ENCODE results near the gene SNN.

SNN gene

GRCh38 chr16:11687601-11688519 lies 19.6 kb downstream of the SNN start:
- TF ChIP-seq POLR2AphosphoS5 (IDR thresholded peaks at IDR 0.05; ENCODE audit: low read depth, low read length) (no peak), TAF1 (IDR thresholded peaks at IDR 0.05; ENCODE audit: borderline replicate concordance, insufficient read depth, low read length) (no peak), REST (IDR thresholded peaks at IDR 0.05; ENCODE audit: insufficient read depth in 1 of 2, low read depth in 2 of 2, low read length in 2 of 2) (no peak), FOXP2 (optimal IDR thresholded peaks at IDR 0.05; ENCODE audit: borderline replicate concordance, extremely low read depth, extremely low read length, insufficient read depth) (no peak), SIN3A (IDR thresholded peaks at IDR 0.05; ENCODE audit: borderline replicate concordance, insufficient read depth, low read length) (no peak)

- no peak for TF ChIP-seq REST (IDR thresholded peaks at IDR 0.05; ENCODE audit: insufficient read depth in 1 of 2, low read depth in 2 of 2, low read length in 2 of 2)
- no peak for TF ChIP-seq TAF1 (IDR thresholded peaks at IDR 0.05; ENCODE audit: borderline replicate concordance, insufficient read depth, low read length)
Measured at GRCh38 chr16:11688520-11688886, 20.2 kb downstream of the SNN start.

GRCh38 chr16:11689031-11689840 lies 21.0 kb downstream of the SNN start:
- no peak for TF ChIP-seq TAF1 (IDR thresholded peaks at IDR 0.05; ENCODE audit: borderline replicate concordance, insufficient read depth, low read length)
- TF ChIP-seq REST (IDR thresholded peaks at IDR 0.05; ENCODE audit: insufficient read depth in 1 of 2, low read depth in 2 of 2, low read length in 2 of 2) = no peak
- no peak for TF ChIP-seq SIN3A (IDR thresholded peaks at IDR 0.05; ENCODE audit: borderline replicate concordance, insufficient read depth, low read length)
- TF ChIP-seq POLR2AphosphoS5 (IDR thresholded peaks at IDR 0.05; ENCODE audit: low read depth, low read length) = no peak
- no peak for TF ChIP-seq FOXP2 (optimal IDR thresholded peaks at IDR 0.05; ENCODE audit: borderline replicate concordance, extremely low read depth, extremely low read length, insufficient read depth)

- no peak for TF ChIP-seq FOXP2 (optimal IDR thresholded peaks at IDR 0.05; ENCODE audit: borderline replicate concordance, extremely low read depth, extremely low read length, insufficient read depth)
- TF ChIP-seq REST (IDR thresholded peaks at IDR 0.05; ENCODE audit: insufficient read depth in 1 of 2, low read depth in 2 of 2, low read length in 2 of 2) = no peak
- no peak for TF ChIP-seq POLR2AphosphoS5 (IDR thresholded peaks at IDR 0.05; ENCODE audit: low read depth, low read length)
- TF ChIP-seq SIN3A (IDR thresholded peaks at IDR 0.05; ENCODE audit: borderline replicate concordance, insufficient read depth, low read length) = no peak
- TF ChIP-seq TAF1 (IDR thresholded peaks at IDR 0.05; ENCODE audit: borderline replicate concordance, insufficient read depth, low read length) = no peak
Measured at GRCh38 chr16:11691235-11691634, 23.0 kb downstream of the SNN start.

Data from PFSK-1 (cell line).